HG02588 (cell line): ENCODE data around the gene BNIPL.

Experiments
- ATAC-seq: cut with Tn5 transposase; IDR thresholded peaks from one replicate; pipeline ENCODE4 v1.9.1; 2021; ENCODE audit warnings: mild to moderate bottlenecking, moderate library complexity; ENCODE audit not compliant: unreplicated experiment

BNIPL gene

DNA sequence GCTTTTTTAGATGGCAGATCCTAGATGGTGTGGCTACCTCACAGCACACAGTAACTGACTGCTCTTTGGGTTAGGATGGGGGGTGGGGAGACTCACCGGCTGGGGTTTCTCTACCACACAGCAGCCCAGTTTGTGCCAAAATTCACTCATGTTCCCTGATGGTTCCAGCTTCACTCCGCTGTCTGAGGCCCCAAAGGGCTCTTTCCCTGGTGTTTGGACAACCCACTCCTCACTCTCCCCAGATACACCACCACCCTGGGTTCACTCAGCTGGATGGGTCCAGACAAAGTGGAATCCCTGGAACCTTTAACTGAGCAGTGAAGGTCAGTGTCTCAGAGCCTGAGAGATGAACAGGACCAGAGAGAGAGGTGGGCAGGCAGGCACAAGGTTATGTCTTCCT is 19.2 kb downstream of the BNIPL start:
- ATAC-seq, result no peak

GRCh38 chr1:151056149-151056548 is 19.8 kb downstream of the BNIPL start:
- ATAC-seq, result no peak

GRCh38 chr1:151058692-151059091 is 22.3 kb downstream of the BNIPL start:
- no peak for ATAC-seq

- ATAC-seq, result peak; percentile 72
Observed at GRCh38 chr1:151059109-151060006, 23.0 kb downstream of the BNIPL start, which contains the start of gene CDC42SE1. CDC42SE1 (minus strand) TSS chr1:151059622; CDS start chr1:151055730, 3,892 bp downstream.

- no peak for ATAC-seq
Observed at GRCh38 chr1:151060007-151060656, 23.7 kb downstream of the BNIPL start, which contains the start of gene MLLT11. MLLT11 (plus strand) TSS chr1:151060397; CDS start chr1:151067225, 6,828 bp downstream.

GRCh38 chr1:151060657-151061421 is 24.5 kb downstream of the BNIPL start:
- ATAC-seq, result no peak

- ATAC-seq, result no peak
Observed at GRCh38 chr1:151061704-151062103, 25.3 kb downstream of the BNIPL start.

DNA sequence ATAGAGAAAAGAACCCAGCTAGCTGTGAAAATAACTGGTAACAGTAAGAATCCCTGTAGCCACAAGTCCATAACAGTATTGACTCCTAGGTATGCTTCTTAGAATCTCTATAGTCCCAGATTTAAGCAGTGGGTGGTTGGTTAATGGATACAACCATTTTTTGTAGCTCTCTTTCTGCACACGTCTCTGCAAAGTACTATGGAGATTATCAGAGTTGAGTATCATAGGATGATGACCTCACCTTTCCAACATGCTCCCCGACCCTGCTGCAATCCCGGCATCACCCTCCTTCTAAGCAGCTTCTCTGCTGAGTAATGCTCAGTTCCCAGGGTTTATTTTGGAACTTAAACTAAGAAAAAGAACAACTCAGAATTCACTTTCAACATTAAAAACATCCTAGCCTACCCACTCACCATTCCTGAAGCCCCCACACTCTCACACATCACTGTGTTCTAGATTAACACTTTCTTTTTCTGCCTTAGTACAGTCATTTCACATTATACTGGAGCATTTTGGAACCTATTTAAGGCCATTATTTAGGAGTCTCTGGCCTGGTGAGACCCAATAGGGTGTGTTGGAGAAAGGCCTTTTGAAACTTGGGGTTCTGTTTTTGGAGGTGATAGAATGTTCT is 26.5 kb downstream of the BNIPL start:
- no peak for ATAC-seq

GRCh38 chr1:151065089-151065645 is 28.8 kb downstream of the BNIPL start:
- ATAC-seq, result no peak

- ATAC-seq, result no peak
Observed at GRCh38 chr1:151067185-151067584, 30.8 kb downstream of the BNIPL start.

DNA sequence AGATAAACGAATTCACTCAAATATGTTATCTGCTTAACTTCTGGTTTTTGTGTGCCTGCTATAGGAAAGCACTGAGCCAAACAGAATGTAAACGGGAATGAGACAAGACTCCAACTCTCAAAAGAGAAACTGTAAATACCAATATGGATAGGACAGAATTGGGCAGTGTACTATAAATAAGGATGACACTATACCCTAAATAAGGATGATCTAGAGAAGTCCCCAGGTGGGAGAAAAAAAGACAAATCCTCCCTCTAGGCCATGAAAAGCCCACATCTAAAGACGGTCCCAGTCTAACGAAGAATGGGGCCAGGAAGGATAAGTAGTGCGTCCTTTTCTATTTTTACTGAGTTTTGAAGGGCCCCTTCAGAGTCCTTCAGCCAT is 32.7 kb downstream of the BNIPL start:
- ATAC-seq, result no peak

DNA sequence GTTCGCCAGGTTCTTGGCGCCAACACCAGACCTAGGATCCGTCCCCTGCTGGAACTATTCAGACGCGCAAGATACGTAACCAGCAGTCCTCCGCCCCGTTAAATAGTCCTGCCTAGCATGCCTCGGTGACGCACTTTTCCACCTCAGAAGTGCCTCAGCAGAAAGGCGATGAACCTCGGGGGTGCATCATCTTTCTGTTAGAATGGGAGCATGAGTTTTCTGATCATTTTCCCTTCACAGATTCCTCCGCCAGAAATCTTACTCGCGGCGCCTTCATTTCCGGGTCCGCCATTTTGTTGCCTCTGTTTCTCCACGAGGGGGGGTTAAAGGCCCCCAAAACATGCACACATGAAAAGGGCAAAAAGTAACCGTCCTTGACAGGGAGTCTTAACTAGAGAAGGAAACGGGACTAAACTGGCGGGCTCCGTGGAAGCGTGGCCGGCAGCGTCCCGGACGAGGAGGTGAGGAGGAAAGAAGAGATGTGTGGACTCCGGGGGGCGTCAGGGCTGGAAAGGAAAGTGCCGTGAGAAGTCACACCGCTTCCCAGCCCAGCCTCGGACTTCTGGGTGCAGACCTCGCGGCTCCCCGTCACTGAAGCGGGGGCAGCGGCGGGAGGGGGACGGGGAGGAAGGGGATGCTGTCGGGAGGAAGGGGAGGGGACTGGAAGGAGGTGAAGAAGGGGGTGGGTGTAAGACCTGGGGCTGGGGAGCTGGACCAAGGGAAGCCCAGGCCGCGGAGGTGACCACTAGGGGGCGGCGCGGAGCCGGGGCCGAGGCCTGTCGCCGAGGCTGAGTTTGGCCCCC is 34.3 kb downstream of the BNIPL start, which contains the start of gene GABPB2:
Gene GABPB2 (plus strand): TSS at position 288 of the 803 bp plus-strand sequence. CDS start 17,429 bp downstream, outside the sequence.
- peak; percentile 61 for ATAC-seq

DNA sequence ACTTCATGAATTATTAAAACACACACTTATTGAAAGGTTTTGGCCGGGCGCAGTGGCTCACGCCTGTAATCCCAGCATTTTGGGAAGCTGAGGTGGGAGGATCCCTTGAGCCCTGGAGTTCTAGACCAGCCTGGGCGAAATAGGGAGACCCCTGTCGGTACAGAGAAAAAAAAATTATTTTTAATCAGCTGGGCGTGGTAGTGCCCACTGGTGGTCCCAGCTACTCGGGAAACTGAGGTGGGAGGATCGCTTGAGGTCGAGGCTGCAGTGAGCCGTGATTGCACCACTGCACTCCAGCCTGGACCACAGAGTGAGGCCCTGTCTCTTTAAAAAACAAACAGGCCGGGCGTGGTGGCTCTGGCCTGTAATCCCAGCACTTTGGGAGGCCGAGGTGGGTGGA is 35.8 kb downstream of the BNIPL start:
- ATAC-seq, result no peak

- ATAC-seq, result no peak
Observed at GRCh38 chr1:151085953-151086559, 49.7 kb downstream of the BNIPL start.
